ELR (cell line): Measurements from ENCODE around the gene GRXCR2.
A peak's percentile ranks its signal among the peaks of the same experiment; 100 is the strongest.
"Not testable (repeated sequence)": the region's sequence is repeated elsewhere in the genome, so short reads cannot be mapped to it uniquely, and the experiment has no call there.

ENCODE experiments used
- DNase-seq: peaks from one replicate; pipeline ENCODE4 v3.0.0-alpha.2; 2015; ENCODE audit warnings: low read depth

GRXCR2 gene

DNA sequence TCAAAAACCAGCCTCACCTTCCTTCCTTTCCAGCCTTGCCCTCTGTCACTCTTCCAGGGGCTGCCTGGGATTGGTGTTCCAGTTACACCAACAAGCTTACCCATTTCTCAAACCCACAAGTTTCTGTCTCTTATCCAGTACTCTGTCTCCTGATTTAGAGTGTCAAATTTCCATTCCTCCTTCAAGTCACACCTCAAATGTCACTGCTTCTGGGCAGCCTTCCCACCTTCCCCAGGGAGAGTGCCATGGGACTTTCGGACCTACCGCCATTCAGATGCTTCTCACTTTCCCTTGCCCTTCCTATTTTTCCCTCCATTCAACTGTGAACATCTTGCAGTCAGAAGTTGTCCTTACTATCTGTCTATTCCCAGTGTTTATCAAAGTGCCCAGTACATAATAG is 2.0 kb upstream of the GRXCR2 start:
- DNase-seq = no peak

GRCh38 chr5:145872486-145872885 is 328 bp downstream of the GRXCR2 start:
- no peak for DNase-seq

DNA sequence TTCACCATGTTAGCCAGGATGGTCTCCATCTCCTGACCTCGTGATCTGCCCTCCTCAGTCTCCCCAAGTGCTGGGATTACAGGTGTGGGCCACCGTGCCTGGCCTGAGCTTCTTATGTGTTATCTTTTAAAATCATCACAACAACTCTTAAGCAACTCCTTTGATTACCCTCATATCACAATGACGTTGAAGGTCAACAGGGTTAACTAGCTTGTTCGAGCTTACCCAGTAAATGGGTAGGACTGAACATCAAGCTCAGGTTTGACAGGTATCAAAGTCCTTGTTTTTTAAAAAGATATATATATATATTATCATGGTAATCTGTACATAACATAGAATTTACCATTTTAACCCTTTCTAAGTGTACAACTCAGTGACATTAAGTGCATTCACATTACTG is 3.1 kb downstream of the GRXCR2 start:
- no peak for DNase-seq

GRCh38 chr5:145867806-145868205 is 5.0 kb downstream of the GRXCR2 start:
- no peak for DNase-seq

DNA sequence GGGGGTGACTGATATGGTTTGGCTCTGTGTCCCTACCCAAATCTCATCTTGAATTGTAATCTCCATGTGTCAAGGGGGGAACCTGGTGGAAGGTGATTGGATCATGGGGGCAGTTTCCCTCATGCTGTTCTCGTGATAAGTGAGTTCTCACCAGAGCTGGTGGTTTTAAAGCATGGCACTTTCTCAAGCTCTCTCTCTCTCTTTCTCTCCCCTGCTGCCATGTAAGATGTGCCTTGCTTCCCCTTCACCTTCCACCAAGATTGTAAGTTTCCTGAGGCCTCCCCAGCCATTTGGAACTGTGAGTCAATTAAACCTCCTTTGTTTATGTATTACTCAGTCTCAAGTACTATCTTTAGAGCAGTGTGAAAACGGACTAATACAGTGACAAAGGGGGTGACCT is 8.4 kb downstream of the GRXCR2 start:
- DNase-seq = not testable (repeated sequence)

GRCh38 chr5:145863003-145863402 is 9.8 kb downstream of the GRXCR2 start:
- no peak for DNase-seq

DNA sequence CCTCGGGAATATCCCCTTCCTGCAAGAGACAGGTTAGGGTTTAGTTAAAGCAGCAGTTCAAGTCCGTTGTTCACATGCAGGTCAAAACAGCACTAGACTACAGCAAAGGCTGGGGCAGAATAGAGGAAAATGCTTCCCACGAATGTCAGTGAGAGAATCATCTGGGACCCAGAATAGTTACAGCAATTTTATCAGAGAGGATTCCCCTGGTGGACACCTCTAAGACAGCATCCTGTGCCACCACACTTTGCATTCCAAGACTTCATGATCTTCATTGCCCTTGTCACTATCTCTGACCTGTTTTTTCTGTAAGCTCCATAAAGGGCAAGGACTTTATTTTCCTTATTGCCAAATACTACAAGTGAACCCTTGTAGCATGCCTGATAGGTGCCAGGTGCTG is 12.9 kb downstream of the GRXCR2 start:
- peak; percentile 26 for DNase-seq

DNA sequence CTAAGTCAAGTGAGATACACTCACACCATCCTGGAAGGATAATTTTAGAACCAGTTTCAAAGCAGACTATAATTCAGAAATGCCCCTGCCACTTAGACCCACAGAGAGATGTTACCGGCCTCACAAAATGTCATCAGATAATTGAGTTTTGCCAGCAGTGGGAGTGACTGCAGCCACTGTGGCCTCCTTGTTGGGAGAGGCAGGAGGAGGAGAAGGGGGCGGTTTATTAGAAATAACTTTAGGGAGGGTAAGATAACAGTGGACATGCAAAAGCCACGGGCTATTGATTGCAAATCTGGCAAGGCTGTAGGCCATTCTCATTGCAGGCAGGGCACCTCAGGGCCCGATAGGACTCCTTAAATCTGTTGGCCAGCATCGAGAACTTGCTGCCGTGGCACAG is 13.4 kb downstream of the GRXCR2 start:
- DNase-seq = no peak

- DNase-seq = no peak
Measured at GRCh38 chr5:145858959-145859358, 13.9 kb downstream of the GRXCR2 start.

DNA sequence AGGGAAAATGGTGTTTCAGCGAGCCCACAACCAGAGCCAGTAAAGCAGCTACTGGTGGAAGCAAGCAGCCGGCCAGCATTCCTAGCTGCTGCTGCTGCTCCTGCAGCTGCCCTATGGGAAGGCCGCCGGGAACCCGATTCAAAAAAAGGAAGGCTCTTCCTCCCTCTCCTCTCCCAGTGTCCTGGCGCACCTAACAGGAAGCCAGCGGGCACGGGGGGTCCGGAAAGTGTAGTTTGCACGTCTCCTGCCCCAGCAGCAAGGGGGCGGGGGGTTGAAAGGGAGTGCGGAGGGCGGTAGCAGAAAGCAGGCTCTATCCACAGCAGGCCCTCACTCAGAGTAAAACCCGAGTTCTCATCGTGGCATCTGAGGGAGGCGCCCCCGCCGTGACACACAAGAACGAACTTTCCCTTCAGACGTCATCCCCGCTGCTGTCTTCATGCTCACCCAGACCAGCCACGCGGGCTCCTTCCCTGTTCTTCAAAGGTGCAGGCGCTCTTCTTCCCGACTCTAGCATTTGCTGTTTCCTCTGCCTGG is 16.5 kb downstream of the GRXCR2 start:
- no peak for DNase-seq

GRCh38 chr5:145855763-145856267 is 17.0 kb downstream of the GRXCR2 start:
- DNase-seq = no peak

DNA sequence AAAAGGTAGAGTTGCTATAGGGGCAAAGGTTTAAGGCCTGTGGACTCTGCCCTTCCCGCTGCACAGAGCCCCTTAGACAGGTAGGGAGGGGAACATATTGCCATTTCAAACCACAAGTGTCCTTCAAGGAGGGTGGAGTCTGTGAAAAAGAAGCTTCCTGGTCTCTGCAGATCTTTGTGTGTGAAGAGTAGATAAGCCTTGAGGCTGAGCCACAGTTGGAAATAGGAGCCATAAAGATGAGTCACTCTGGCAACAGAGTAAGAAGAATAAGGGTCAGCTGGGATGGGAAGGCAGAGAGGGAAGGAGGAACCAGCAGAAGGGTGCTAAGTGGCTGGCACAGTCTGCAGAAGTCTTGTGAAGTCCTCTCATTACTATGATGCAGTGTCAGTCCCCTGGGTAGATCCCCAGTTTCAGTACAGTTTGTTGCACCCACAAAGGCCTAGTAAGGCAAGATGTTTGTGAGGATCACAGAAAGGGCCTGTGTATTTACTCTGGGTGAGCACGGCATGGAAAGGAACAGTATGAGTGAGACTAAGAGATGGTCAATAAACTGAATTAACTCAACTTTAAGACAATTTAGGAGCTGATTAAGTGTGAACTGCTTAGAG is 18.1 kb downstream of the GRXCR2 start:
- peak; percentile 79 for DNase-seq

DNA sequence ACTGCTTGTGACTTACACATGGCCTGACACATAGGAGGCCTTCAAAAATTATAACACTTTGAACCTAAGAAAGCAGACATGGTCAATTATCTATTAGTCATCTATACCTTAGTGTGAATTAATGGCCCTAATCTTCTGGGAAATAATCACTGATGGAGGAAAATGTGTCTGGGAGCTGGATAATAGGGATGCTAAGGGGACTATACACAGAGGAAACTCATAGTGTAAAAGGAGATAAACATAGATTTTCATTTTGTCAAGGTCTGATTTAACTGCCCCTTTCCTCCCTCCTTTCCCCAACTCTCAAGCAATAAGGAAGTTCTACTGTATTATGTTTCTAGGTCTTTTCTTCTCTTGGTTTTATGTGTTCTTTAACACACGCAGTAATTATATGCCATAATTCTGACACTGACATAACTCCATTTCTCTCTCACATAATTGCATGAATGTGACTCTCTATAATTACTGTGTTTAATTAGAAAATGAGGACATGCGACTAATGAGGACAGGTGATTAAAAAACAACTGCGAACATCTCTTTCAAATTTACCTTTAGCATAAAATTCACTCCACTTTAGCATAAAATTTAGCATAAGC is 18.9 kb downstream of the GRXCR2 start:
- no peak for DNase-seq

- no peak for DNase-seq
Measured at GRCh38 chr5:145852990-145853389, 19.8 kb downstream of the GRXCR2 start.

- peak; percentile 86 for DNase-seq
Measured at GRCh38 chr5:145848854-145849253, 24.0 kb downstream of the GRXCR2 start.

DNA sequence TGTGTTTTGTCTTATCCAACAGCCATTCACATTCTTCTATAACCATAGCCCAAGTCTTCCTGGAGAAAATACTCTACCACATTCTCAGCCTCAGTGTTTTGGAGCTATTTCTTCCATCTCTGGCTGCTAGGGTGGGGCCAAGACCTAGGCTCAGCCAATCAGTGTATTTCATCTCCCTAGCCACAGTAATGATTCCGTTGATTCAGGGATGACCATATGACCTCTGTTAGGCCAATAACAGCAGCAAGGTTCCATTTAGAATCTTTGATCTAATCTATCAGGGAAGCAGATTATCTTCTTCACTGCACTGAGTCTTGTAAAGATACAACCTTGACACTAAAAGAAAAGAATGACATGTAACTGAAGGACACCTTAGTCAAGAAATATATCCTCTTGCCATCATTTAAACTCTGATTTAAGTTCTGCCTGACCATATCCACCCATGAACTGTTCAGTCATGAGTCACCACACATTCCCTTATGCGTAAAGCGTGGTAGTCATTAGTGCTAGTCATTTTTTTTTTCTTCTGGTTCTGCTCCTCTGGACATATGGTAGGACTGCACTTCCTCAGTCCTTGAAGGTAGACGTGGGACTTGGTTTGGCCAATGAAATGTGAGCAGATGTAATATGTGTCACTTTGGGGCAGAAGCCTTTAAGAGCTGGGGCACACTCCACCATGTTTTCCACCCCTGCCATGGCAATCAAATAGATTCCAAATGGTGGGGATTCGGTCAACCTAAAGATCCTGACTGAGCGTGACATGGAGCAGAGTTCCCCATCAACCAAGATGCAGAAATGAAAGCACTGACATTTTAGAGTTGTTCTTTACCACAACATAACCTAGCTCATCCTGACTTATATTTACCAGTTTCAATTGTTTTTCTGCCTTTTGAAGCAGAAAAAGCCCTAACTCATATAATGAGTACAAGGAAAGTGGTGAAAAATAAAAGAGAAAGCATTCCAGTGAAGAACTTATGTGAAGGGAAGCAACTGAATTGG is 25.0 kb downstream of the GRXCR2 start:
- DNase-seq = peak; percentile 95

DNA sequence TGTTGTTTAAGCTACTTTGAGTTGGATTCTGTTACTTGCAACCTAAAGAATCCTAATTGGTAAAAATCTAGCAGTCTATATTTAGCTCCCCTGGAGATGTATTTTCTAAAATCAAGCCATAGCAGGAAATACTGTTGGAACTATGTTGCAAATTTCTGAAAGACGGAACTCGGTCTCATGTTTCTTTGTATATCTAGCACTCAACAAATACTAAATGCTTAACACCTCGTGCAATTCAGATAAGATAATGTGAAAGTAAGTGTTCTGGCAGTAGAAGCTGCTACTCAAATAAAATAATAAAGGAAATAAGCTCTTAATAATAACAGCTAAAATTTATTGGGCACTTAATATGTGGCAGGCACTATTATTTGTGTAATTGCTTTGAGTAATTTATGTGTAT is 26.7 kb downstream of the GRXCR2 start:
- no peak for DNase-seq

- no peak for DNase-seq
Measured at GRCh38 chr5:145841299-145841698, 31.5 kb downstream of the GRXCR2 start.

DNA sequence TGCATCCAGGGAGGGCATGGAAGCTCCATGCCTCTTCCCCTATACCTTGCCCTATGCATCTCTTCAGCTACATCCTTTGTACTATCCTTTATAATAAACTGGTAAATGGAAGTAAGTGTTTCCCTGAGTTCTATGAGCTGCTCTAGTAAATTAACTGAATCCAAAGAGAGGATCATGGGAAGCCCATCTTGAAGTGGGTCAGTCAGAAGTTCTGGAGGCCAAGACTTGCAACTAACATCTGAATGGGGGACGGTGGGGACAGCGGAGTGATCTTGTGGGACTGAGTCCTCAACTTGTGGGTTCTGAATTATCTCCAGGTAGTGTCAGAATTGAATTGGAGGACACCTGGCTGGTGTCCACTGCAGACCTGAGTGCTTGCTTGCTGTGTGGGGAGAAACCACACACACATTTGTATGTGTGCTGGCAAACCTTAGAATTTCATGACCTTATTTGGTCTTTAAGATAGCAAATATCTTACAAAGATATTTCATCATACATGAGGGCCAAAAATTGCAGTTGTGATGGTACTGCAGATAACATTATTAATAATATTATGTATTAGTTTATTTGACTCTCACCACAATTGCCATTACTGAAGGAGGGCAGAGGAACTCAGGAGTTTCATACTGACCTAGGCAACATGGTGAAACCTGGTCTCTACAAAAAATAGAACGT is 32.2 kb downstream of the GRXCR2 start:
- DNase-seq = no peak

DNA sequence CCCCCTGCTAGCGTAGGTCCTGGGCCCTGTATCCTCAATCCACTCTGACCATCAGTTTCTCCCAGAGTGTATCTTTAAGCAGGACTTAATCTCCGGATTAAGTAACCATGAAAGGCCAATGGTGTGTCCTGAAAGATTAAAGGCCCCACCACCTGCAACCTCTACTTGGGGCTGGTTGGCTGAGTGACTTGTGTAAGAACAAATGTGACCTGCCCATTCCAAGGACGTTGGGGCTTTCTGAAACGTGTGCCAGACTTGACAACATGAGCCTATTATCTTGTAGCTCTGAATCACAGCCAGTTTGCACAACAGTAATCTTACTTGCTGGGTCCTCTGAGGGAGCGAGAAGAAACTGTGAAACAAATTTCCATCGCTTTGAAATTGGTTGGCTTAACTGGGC is 34.5 kb downstream of the GRXCR2 start:
- DNase-seq = no peak

- DNase-seq = peak; percentile 8
Measured at GRCh38 chr5:145836241-145836640, 36.6 kb downstream of the GRXCR2 start.

DNA sequence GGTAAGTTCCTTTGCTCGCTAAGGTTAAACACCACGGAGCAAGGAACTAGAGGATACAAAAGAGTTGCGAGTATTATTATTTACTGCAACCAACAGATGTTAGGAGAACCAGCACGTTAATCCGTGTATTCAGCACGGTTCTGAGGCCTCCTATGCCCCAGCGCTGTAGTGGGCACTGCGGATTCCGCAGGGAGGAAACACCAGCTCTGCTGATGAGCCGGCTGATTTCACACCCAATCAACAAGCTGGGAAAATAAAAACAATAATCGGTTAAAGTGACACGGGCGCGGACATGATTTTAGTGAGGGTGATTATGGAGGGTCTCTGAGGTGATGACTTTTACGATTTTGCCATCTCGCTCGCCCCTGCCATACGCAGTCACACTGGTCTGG is 37.0 kb downstream of the GRXCR2 start:
- no peak for DNase-seq
